ENCODE measurements around the gene VIPR2.
"Not testable (repeated sequence)": the region's sequence is repeated elsewhere in the genome, so short reads cannot be mapped to it uniquely, and the experiment has no call there.

The VIPR2 gene

DNA sequence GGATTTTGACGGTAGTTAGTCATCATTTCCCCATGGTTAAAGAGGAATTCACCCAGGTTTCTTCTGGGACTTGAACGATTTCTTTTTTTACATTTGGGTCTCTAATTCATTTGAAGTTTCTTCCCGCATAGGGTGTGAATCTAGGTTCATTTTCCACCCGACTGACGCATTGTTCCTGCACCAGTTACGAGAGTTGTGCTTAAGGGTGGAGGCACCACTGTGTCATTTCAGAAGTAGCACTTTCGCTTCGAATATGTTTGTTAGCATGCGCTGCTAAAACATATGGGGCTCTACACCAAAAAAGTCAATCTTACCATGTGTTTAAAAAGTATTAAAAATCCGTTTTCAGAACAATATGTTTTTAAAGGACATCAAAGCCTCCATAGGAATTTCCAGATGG, 140.3 kb downstream of the VIPR2 start:
- no peak for DNase-seq

DNA sequence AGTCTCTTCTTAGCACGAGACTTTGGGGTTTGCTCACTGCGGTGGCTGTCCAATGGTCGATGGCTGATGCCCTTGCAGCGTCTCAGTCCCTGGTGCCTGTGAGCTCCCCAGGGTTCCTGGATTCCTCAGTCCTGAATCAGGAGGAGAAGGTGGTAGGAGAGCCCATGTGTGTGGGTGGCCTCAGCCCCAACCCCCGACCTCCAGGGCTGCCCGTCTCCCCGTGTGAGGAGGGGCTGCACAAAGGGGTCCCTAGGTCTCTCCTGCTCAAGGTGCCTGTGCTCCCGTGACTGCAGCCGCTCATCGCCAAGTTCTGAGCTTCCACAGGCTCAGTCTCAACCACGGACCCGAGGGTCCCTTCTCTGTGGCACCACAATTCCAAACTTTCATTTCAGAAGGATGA, 142.9 kb downstream of the VIPR2 start:
- no peak for DNase-seq

DNA sequence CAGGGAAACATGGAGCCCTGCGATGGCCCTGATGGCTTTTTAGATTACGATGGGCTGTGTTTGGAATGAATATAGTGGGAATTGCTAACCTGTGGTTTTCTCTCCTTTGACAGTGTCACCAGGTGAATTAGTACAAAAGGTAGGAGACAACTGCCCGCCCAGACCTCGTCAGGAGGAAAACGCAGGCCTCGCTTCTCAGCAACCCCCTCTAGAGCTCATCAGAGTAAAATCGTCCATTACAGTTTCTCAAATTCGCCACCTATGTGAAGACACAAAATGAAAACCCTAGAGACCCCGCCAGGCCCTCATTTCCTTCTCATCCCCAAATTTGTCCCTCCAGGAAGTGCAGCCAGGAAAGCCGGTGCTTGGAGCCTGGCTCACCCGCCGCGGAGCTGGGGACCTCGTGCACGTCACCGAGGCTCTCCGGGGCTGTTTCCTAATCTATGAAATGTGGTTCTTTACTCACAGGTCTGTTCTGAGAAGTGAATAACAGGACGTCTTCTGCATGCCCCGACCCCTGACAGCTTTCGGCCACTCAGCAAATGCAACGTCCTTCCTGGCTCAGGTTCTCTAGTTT, 143.7 kb downstream of the VIPR2 start:
- DNase-seq: no peak

DNA sequence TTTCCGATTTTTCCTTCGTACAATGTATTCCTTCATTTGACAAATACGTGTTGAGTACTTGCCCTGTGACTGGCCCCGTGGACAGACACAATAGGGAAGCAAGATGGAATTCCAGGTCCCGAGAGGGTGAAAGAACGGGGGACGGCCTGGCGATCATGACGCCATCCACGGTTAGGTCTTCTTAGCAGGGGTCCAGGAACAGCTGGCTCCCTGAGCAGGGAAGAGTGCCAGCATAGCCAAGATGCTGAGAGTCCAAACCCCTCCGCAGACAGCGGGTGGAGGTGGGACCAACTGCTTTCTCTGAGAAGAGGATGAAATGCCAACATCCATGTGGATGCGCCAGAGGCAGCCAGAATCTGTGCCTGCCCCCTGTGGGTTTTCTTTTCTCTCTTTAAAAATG, 144.6 kb downstream of the VIPR2 start:
- DNase-seq: no peak

DNA sequence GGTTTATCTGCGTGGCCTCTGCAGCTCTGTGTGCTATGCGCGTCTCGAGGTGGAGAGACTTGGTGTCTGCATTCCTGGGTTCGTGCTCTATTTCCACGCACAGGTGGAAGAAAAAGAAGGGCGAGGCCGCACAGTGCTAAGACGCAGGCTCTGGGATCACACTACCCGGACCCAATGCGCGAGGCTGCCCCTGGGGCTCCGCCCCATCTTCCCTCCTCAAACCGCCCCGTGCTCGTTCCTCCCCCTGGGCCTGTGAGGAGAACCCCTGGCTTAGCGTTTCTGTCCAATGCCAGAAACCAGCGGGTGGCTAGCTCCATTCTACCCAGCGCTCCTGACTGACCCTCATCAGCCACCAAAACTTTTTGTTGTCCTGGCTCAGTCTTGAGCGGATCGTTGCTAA, 145.2 kb downstream of the VIPR2 start:
- no peak for DNase-seq

DNA sequence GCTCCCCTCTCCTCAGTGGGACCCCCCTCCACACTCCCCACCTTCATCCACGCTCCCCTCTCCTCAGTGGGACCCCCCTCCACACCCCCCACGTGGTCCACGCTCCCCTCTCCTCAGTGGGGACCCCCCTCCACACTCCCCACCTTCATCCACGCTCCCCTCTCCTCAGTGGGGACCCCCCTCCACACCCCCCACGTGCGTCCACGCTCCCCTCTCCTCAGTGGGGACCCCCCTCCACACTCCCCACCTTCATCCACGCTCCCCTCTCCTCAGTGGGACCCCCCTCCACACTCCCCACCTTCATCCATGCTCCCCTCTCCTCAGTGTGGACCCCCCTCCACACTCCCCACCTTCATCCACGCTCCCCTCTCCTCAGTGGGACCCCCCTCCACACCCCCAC, 146.4 kb downstream of the VIPR2 start:
- not testable (repeated sequence) for DNase-seq

DNA sequence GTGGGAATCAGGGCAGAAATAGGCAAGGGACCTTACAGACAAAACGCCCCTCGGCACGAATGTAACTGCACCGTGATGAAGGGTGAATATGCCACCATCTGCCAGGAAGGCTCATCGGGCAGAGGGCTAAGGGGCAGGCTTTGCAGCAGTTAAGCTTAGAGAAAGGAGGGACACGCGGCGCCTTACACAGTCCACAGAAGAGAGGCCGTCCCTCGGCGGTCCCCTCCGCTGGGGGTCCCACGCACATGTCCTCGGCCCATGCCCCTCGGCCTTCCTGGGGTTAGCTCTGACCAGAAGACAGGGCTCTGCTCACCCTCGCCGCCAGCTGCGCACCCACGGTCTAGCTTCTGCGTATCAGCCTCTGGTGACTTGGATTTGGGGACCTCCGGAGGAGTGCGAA, 147.2 kb downstream of the VIPR2 start:
- no peak for DNase-seq

DNA sequence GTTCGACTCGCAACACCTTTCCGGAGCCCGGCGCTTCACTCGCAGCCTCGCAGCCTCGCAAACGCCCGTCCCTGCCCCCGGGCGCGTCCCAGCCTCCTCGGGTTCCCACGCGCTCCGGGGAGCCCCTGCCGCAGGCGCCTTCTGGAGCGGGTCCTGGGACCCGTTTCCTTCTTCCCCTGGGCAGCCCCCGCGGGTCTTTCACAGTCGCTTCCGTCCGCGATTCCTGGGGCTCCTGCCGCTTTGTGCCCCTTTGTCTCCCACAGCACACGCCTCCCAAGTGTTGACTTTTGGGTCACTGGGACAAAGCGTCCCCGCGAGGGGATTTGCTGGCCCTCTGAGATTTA, 147.6 kb downstream of the VIPR2 start:
- DNase-seq: no peak

DNA sequence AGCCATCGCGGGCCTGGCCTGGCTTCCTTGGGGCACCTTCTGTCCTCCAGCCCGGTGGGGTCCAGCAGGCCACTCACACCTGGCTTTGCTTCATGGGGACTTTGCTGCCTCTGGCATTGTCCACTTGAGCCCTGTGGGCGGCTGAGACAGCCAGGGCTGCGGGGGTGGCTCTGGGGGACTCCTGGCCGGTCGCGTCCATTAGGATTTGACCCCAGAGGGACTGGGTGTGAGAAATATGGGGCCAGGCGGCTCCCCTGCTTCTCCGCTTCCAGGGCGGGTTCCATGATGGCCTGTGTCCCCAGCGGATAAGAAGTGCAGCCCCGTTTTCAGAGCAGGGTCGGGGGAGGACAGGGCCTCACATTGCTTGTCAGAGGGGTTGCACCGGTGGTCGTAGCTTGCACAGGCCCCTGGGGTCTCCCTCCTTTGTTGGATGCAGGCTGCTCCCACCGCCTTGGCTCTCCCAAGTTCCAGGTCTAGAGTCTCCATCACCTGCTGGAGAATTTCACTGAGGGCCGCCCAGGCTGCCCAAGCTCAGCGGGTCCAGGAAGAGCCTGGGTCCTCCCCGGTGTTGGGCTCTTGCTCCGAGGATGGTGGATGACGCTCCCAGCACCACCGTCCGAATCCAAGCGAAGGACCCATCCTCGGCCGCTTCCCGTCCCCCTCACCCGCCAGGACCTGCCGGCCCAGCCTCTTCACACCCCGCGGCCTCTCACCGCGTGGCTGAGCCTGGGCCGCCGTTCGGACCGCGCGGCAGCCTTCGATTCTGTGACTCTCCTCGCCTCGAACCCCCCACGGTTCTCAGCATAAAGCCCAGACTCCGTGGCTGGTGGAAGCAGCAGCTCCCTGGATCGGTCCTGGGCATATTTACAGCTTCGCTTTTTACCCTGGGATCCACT, 148.2 kb downstream of the VIPR2 start:
- no peak for DNase-seq

DNA sequence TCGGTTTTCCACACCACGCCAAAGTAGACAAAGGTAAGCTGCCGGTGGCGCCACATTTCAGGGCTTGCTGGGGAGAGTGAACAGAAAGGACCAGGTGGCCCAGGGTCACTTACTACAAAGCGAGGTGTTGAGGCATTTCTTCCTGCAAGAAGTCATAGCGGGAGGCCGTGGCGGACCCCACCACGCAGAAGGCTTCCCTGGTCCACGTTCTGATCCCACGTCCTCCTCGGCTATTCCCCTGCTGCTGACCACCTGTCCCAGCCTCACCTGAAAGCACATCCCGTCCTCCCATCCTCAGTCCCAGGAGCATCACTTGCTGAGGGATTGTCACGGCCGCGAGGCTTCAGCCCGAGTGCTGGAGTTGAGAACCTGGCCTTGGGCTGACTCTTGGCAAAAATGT, 149.2 kb downstream of the VIPR2 start:
- DNase-seq: no peak

DNA sequence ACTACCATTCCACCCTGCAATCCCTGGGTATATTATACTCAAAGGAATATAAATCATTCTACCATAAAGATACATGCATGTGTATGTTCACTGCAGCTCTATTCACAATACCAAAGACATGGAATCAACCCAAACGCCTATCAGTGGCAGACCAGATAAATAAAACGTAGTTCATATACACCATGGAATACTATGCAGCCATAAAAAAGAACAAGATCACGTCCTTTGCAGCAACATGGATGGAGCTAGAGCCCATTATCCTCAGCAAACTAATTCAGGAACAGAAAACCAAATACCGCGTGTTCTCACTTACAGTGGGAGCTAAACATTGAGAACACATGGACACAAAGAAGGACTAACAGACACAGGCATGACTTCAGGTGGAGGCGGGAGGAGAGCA, 150.0 kb downstream of the VIPR2 start:
- no peak for DNase-seq

DNA sequence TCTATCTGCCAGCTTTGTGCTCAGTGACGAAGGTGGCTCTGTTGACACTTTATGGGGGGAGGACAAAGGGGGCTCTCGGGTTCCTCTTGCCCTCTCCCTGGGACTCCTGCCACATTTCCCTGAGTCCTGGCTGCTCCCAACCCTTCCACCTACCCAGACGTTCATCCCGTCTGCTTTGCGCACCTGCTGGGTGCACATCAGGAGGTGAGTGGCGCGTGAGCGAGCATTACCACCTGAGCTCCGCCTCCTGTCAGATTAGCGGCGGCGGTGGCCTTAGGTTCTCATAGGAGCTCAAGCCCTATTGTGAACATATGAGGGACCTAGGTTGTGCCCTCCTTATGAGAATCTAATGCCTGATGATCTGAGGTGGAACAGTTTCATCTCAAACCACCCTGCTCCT, 151.1 kb downstream of the VIPR2 start:
- DNase-seq: no peak

DNA sequence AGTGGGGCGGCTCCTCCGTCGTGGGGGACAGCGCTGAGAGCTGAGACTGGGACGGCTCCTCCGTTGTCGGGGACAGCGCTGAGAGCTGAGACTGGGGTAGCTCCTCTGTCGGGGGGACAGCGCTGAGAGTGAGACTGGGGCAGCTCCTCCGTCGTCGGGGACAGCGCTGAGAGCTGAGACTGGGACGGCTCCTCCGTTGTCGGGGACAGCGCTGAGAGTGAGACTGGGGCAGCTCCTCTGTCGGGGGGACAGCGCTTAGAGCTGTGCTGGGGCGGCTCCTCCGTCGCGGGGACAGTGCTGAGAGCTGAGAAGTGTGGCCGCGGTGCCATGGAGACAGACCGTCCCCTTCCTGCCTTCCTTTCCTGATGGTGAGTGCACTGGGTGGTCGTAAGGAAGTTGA, 151.9 kb downstream of the VIPR2 start:
- no peak for DNase-seq

DNA sequence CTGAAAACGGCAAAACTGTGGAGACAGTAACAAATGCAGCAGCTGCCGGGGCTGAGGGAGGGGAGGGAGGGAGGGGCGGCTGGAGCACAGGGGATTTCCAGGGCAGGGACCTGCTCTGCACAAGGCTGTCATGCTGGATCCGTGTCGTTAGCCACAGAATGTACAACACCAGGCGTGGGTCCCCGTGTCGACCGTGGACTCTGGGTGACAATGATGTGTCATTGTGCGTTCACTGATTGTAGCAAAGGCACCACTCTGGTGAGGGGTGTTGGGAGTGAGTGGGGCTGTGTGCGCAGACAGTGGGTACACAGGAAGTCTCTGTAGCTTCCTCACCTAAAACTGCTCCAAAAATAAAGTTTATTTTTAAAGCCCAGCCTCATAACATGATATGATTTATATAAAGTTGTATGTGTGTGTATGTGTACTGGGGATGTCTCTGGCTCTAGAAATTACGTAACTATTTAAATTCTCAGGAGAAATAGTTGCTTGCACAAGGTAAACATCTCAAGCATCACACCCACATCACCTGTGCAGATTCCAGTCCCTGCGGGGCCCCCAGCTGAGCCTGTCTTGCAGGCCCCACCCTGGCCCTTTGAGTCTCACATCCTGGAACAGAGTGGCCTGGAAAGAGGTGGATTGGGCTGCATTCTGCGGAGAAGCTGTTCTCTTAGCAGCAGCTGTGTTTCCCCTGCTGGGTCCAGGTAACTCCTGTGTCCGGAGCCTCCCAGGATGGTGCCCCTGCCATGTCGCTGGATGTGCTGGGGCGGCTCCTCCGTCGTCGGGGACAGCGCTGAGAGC, 152.6 kb downstream of the VIPR2 start:
- DNase-seq: no peak

DNA sequence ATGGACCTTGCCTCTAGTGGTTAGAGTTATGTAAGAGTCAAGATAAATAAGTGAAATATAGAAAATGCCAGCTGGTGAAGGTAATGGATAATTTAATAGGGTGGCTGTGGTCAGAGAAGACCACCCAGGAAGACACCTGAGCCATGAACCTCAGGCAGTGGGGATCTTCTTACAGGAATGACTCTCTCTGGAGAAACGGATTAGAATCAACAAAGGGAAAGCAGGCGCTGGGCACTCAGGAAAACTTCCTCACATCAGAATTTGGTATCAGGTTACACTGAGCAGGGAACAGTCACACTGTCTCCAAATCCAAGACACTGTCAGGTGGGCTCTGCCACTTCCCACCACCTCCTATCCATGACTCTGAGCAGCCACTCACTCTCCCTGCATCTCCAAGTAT, 155.7 kb downstream of the VIPR2 start:
- DNase-seq: no peak

DNA sequence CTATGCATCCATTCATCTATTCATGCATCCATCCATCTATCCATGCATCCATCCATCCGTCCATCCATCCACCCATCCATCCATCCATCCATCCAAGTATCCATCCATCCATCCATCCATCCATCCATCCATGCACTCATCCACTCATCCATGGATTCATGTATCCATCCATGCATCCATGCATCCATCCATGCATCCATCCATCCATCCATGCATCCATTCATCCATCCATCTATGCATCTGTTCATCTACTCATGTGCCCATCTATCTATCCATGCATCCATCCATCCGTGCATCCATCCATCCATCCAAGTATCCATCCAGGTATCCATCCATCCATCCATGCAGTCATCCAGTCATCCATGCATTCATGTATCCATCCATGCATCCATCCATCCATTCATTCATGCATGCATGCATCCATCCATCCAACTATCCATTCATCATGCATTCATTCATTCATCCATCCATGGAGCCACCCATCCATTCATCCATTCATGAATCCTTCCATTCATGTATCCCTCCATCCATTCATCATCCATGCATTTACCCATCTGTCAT, 156.3 kb downstream of the VIPR2 start:
- DNase-seq: no peak

DNA sequence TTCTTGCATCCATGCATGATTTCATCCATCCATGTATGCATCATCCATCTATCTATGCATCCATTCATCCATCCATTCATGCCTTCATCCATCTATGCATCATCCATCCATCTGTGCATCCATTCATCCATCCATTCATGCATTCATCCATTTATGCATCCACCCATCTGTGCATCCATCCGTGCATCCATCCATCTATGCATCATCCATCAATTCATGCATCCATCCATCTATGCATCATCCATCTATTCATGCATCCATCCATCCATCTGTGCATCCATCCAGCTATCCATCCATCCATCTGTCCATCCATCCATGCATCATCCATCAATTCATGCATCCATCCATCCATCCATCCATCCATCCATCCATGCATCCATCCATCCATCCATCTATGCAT, 157.0 kb downstream of the VIPR2 start:
- DNase-seq: no peak

DNA sequence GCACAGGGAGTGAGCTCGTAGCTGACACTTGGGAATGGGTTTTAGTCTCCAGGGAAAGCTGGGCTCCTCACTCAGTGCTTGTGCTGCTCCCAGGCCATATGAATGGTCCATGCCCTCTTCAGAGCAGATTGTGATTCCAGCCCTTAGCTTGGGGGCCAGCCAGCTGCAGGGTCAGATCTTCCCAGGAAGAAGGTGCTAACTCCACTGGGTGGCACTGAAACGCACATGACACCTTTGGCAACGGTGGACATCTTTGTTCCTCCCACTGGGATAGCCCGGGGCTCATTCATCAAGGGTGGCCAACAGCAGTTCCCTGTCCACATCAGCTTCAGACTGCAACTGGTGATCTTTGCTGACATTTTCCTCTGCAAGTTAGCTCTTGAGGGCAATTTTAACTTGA, 159.1 kb downstream of the VIPR2 start:
- no peak for DNase-seq

DNA sequence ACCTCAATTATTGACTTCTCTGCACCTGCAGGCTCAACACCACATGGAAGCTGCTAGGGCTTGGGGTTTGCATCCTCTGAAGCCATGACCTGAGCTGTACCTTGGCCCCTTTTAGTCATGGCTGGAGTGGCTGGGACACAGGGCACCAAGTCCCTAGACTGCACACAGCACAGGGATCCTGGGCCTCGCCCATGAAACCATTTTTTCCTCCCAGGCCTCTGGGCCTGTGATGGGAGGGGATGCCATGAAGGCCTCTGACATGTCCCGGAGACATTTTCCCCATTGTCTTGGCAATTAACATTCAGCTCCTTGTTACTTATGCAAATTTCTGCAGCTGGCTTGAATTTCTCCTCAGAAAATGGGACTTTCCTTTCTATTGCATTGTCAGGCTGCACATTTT, 160.7 kb downstream of the VIPR2 start:
- not testable (repeated sequence) for DNase-seq

DNA sequence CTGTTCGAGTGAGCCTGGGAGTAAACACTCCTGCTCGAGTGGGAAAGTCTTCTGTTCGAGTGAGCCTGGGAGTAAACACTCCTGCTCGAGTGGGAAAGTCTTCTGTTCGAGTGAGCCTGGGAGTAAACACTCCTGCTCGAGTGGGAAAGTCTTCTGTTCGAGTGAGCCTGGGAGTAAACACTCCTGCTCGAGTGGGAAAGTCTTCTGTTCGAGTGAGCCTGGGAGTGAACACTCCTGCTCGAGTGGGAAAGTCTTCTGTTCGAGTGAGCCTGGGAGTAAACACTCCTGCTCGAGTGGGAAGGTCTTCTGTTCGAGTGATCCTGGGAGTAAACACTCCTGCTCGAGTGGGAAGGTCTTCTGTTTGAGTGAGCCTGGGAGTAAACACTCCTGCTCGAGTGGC, 162.6 kb downstream of the VIPR2 start:
- not testable (repeated sequence) for DNase-seq

DNA sequence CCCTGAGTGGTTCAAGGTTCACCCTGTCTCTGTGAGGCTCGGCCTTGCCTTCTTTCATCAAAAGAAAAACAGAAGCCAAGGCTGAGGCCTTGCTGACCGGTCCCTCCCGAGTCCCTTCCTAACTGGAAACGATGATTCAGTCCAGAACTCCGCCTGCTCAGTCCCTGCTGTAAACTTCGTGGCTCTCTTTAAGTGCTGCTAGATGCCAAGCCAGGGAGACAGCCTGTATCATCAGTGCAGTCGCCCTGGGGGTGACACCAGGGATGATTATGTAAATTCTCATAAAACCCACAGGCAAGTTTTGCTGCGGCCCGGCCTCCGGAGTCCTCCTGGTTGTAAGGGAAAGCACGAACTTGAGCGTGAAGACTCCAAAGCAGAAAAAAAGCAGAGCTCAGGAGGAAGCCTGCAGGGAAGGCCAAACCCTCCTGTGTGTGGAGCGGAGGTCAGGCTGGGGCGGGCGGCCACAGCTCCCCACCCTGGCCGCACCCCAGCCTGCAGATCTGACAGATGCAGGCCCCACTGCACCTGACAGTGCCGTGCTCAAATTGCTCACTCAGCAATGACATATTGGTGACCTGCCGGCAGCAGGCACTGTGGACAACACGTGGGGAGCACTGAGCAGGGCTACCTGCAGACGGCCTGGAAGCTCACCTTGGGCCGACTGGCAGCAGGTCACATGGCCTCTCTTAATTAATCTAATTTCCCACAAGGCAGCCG, 164.9 kb downstream of the VIPR2 start:
- DNase-seq: no peak

DNA sequence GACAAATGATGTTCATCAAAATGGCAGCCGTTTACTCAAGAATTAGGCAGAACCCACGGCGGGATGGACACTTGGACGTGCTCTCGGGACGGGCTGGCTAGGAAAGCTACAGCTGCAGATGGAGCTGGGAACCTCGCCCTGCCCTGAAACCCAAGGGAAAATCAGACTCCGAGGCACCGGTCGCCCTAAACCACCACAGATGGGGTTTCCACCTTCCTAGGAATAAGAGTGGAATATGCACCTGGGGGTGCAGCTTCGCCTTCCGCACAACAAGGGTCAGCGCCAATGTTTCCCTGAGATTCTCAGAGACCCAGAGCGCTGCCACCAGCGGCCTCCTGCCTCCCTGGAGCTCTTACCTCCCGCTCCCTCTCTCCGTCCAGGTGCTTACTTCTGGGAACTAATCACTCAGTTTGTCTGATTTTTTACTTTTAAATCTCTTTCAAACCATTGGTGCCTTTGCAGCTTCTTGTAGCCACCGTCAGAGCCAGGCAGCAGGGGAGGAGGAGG, 165.6 kb downstream of the VIPR2 start:
- no peak for DNase-seq

All from activated CD4-positive, CD25-positive, alpha-beta regulatory T cell treated with anti-CD3 and anti-CD28 coated beads, Interleukin-2, amount 50 U/mL, for 72 hours (primary cell).